PC-3 (cell line): ENCODE results near the gene KHDC4.

Experiments used
- CTCF ChIP-seq: fragments of 300-600 bp; sonication (generic); conservative IDR thresholded peaks from 2 replicates; pipeline ENCODE4 v1.5.1; 2017; ENCODE audit warnings: antibody characterized with exemption, low read depth, mild to moderate bottlenecking, low read length
- EZH2phosphoT487 ChIP-seq: fragments of 300-600 bp; sonication (generic); IDR thresholded peaks from 2 replicates; pipeline ENCODE4 v1.6.1; 2018; ENCODE audit warnings: mild to moderate bottlenecking, antibody characterized with exemption, low read length, borderline replicate concordance

GRCh38 chr1:155933591-155934096 lies 569 bp downstream of the KHDC4 start:
- TF ChIP-seq CTCF = no peak
- no peak for TF ChIP-seq EZH2phosphoT487
